SIG-M5 (cell line): ENCODE results near the gene TIAM2.
"Not testable (repeated sequence)": the region's sequence is repeated elsewhere in the genome, so short reads cannot be mapped to it uniquely, and the experiment has no call there.

Experiments used
- DNase-seq: peaks from one replicate; lab custom pipeline; 2025; lab: John Stamatoyannopoulos, UW

Gene TIAM2

DNA sequence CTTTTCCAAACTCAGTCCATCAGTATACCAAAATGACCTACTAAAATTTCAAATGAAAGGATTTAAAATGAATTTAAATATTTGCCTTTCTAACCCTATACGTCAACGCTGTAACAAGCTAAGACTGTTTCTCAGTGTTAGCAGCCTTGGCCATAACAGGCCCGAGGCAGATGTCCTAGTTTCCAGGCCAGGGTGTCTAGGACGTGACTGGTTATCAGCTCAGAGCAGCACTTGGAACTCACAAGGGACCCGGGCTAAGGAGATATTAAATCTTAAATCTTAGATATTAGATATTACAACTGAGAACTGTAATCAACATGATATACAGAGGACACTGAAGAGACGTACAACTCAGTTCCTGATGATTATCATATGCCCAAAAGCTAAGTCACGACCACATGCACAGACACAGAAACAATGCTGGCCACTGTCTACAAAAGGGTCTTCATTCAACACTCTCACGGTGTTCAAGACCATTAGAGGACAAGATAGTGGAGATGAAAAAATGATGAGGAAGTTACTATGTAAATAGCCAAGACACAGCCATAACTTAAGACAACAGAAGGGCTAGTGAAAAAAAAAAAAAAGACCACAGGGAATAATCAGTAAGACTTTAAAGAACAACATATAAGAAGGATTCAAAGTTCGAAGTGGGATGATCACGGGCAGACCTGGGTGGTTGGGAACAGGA is 268.4 kb downstream of the TIAM2 start, which contains the start of gene CLDN20:
Gene CLDN20 (plus strand): TSS at position 641 of the 691 bp plus-strand sequence. CDS start 11,707 bp downstream, outside the sequence.
- no peak for DNase-seq

DNA sequence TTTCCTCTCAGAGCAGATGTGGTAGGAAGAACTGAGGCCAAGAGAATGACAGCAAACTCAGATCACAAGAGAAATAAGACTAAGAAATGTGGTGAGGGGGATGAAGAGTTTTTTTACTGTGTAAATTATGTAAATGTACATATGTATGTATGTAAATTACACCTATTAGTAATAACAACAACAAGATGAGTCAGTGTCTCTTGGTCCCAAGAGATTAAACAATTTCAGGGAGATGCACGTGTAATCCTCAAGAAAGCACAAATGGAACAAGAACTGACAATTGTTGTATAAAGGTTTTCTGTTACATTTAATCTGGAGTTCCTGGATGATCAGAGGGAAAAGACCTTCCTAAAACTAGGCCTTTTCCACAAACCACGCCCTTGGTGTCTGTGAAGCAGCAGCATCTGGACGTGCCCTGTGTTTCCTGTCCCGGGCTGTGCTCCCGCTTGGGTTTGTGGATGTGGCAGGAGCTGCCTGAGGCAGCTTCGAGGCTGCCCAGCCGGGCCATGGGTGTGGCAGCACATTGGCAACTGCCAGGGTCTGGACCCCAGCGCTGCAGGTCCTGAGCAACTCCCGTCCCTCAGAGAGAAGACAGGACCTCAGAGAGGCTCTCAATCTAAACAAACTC is 269.7 kb downstream of the TIAM2 start:
- DNase-seq = no peak

DNA sequence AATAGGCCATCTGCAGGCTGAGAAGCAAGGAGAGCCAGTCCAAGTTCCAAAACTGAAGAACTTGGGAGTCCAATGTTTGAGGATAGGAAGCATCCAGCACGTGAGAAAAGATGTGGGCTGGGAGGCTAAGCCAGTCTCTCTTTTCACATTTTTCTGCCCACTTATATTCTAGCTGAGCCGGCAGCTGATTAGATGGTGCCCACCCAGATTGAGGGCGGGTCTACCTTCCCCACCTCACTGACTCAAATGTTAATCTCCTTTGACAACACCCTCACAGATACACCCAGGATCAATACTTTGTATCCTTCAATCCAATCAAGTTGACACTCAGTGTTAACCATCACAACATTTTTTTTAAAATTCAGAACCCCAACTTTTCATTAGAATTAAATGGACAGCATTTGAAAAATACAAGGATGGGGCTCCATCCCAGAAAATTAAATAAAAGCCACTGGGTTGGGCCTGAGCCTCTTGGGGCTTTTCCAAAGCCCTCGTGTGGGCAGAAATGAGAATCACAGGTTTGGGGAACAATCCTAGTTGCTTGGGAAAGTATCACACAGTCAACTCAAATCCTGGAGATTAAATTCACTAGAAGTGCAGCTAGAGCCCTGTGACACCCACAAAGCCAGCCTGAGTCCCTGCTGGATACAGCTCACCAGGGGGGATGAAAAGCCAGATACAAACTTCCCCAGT is 270.9 kb downstream of the TIAM2 start:
- DNase-seq = no peak

DNA sequence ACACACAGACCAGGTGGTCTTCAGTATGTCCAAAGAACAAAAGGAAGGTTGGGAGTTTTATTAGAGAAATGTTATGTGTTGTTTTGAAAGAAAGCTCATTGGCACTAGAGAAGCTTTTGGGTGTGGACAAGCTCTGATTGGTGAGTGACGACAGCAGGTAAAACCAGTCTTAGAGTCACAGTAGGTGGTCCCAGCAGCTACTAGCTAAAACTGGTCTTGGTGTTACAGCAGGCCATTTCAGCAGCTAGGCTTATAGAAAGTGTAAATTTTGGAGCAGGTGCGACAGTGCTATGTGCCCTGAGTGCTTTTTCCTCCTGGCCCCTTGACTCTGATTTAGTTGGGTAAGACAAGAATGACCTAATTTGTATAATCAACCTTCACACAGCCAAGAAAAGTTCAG is 272.3 kb downstream of the TIAM2 start:
- no peak for DNase-seq

DNA sequence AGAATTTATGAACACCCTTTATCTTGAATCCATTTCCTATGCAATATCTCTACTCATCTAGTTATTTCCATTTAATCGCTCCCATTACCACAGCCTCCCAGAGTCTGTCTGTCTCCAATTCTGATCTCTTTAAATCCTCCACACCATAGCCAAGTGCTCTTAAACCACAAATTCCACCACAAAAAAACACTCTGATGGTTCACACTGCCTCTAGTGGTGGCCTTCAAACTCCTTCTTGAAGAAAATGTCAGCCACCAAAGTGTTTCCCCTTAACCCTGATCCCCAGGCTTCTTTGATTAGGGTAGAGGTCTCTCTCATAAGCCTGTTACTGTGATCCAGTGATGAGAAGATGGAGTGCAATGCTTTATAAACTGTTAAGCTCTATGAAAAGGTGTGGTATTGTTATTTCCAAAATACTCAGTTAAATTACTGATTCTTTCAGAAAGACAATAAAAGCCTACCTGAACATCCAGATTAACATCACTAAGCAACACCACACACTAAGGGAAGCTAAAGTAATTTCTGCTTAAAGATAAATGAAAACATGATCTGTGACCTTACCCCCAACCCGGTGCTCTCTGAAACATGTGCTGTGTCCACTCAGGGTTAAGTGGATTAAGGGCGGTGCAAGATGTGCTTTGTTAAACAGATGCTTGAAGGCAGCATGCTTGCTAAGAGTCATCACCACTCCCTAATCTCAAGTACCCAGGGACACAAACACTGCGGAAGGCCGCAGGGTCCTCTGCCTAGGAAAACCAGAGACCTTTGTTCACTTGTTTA is 273.2 kb downstream of the TIAM2 start:
- not testable (repeated sequence) for DNase-seq

DNA sequence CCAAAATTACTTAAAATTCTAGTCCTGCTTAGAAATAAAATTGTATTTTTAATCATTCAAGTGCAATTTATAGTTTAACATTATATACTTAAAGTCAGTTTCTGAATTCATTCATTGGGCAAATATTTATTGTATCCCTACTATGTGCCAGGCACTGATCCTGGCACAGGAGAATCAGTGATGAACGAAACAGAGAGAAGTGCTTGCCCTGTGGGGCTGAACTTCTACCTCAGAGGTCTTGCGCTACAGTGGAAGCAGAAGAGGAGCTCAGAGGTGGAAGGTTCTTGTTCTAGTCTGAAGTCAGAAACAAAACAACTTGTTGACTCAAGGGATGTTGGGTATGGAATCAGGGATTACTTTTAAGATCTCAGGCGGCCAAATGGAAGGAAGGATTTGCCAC is 274.6 kb downstream of the TIAM2 start:
- DNase-seq = no peak

DNA sequence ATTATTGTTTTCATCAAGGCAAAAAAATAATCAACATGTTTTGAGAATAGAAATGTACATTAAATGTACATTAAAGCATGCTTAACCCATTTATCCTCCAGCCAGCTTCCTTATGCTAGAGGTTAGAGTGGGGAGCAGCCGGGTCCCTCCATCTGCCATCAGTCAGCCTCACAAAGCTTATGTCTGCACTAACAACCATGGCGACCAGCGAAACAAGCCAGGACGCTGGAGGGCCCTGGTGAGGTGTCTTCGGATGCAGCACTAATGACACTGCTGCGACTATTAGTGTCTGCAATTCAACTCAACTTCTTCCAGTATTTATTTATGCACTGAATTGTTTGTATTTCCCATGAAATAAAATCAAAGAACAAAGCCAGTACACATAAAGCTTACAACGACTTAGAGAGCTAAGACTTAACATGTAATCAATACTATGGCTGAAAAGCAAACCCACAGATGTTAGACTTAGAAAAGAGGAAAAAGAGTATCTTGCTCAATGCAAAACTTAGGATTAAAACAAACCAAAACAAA is 275.5 kb downstream of the TIAM2 start:
- DNase-seq = no peak

DNA sequence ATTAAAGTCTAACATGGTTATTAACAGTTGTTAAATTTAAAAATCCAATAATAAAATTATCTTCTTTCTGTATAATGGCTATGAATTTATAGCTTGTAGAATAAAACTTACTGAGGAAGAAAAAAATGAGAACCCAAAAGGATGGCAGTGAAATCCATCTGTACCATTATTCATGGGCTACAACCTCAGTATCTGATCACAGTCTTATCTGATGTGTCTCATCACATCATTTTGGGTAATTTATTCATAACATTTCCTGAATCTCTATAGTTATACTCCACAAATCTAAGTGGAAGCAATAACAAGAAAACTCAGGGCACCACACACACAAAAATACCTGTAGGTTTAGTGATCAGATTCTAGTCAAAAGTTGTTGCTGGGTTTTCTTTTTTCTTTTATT is 276.0 kb downstream of the TIAM2 start:
- no peak for DNase-seq

DNA sequence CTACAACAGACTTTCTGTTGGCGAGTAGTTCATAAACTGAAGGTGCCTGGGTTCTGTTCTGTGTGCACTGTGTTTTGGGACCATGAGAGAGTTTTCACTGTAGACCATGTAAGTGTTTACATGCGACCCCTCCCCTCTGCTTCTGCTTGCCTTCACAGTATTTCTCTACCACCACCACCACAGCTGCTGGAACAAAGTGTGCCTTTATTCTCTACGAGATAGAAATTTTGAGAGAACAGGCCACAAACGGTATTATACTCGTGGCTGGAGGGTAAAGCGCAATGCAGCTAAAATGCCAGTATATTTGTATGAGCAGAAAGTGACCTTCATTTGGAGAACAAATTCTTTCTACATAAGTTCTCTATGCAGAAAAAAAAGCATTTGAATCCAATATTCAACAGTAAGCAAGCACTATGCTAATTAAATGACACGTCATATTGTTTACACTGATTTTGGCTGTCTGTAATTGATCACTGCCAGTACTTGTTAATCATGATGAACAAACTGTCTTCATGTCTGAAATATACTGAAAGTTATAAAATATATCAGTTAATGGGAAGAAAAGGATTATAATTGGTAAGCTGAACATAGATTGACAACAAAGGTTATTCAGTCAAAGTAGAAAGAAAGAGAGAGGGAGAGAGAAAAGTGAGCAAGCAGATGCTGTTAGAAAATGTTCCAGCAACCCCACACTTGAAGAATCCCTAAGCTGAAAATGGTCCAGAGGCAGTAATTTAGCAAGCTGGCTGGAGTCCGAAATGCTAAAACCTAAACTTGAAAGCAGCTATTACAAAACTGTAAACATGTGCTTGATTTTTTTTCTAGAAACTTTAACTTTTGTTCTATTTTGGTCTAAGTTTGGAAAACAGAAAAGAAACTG is 277.5 kb downstream of the TIAM2 start:
- no peak for DNase-seq

DNA sequence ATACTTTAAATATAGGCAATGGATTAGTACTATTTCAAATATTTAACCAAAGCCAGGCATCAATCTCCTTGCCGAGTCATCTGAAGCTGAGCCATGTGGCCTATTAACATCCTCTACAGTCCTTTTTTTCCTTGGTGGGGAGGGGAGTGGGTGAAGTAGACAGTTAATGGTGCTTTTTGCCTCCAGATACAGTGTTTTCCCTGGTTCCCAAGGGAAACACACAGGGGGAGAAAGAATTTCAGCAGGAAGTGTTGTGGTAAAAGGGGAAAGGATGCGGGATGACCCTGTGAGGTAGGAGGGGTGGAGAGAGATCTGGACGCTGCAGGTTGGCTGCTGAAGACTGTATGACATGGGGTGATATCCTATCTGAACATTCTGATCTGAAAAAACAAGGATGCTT is 278.3 kb downstream of the TIAM2 start:
- DNase-seq = no peak

DNA sequence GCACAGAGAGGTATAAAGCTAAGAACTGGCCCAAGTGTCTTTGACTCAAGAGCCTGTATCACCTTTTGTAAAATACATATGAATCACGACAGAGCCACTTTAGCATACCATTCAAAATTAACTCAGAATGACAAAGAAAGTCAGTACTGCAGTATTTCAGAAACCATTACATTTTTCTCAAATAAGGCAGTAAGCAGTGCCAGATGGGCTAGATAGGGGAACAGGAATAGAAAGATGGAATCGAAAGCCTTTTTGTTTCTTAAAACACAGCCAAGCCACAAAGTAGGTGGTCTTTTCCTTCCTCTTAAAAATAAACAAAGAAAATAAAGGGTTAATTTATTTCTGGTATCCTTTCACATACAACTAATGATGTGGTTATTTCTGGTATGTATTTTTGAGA is 279.0 kb downstream of the TIAM2 start:
- no peak for DNase-seq

DNA sequence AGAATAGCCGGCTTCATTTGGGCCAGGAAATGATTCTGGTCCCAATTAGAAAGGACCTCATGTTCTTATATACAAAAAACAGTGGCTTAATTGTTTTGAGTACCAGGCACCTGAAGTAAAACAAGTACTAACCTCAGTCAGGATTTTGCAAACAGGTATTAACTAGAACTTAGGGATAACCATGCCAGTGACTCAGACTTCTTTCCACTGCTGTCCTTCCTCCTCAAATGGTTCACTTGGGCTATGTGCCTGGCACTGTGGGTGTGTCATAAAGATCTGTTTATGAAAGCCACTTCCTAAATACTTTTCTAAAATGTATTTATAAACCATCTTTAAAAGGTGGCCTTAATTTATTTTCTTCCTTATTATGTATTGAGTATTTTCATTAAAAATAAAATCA is 279.4 kb downstream of the TIAM2 start:
- DNase-seq = no peak

DNA sequence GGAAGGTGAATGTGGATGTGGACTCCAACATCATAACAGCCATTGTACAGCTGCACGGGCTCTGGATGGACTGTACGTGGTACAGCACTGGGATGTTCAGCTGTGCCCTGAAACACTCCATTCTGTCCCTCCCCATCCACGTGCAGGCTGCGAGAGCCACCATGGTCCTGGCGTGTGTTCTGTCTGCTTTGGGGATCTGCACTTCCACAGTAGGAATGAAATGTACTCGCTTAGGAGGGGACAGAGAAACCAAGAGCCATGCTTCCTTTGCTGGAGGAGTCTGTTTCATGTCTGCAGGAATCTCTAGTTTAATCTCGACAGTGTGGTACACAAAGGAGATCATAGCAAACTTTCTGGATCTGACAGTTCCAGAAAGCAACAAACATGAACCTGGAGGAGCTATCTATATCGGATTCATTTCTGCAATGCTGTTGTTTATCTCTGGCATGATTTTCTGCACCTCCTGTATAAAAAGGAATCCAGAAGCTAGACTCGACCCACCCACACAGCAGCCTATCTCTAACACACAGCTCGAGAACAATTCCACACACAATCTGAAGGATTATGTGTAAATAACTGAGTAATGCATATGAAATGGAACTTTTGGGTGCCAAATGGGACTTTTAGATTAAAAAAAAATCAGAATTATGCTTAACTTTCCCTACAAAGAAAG is 280.8 kb downstream of the TIAM2 start:
- no peak for DNase-seq

DNA sequence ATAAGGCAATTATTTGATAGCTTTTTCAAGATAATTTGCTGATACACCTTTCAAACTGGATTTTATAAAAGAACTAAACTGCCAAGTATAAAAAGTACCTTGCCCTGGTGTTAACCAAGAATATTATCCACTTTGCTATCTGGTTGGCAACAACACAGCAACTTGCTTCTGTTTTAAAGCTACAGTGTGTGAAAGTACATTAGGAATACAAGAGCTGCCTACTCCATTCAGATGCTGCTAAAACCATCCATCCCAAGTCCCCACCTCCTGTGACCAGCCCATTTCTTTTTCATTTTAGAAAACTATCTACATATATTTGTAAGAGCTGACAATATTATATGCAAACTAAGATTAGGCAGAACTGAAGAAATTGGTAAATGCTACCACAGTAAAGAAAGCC is 281.5 kb downstream of the TIAM2 start:
- DNase-seq = no peak

DNA sequence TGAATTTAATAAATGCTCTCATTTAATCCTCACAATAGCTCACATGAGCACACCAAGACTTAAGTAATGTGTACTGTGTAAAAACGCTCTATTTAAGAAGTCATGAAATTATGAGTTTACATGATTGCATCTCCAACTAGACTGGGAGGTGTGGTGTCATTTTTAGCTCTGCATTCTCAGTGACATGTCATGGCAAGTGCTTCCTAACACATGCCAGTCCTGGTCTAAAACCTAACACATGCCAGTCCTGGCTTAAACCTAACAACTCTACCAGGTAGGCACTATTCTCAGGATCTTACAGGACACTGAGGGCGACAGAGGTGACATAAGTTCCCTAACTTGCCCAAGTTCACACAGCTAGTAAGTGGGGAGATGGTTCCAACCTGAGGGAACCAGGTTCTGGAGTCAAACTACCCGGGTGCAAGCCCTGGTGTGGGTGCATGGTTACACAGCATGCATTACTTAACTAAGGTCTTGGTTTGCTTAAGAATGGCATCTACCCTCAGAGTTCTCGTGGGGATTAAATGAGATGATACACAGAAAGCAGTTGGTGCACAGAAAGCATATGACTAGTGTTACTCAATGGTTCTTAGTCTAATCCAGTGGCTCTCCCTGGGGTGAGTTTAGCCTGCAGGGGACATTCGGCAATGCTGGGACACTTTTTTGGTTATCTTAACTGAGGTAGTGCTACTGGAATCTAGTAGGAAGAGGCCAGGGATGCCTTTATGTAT is 283.4 kb downstream of the TIAM2 start:
- DNase-seq = no peak

DNA sequence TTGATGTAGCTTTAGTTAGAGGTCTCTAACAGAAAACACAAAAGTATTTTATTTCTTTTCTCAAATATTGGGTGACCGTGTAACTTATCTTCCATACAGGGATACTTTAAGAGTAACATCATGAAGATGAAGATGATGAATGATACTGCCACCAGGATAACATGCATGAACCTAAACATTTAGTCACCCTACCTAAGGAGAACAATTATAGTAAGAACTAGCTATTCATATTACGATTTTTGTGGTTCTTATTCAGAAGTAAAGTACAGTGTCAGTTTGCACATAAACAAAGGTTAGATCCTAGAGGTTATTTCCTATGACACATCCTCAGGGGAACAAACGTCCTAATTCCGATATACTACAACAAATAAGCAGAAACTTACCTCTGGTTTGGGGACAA is 289.7 kb downstream of the TIAM2 start:
- DNase-seq = no peak

DNA sequence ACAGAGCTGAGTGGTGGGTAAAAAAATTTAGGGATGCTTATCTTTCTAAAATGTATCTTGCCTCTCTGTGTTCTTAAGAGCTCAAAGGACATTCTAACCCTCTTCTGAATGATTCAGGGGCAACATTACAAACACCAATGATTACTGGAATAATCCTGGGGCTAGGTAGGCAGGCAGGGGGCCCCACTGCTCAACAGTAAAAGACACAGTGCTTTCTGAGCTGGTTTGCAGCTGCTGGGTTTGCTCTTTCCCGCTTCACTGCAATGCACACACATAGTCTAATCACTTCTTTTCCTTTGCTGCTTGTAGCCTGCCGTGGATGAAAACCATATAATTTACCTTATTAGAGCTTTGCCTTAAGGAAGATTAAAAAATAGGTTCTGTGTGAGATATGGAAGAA is 292.6 kb downstream of the TIAM2 start:
- DNase-seq = no peak

DNA sequence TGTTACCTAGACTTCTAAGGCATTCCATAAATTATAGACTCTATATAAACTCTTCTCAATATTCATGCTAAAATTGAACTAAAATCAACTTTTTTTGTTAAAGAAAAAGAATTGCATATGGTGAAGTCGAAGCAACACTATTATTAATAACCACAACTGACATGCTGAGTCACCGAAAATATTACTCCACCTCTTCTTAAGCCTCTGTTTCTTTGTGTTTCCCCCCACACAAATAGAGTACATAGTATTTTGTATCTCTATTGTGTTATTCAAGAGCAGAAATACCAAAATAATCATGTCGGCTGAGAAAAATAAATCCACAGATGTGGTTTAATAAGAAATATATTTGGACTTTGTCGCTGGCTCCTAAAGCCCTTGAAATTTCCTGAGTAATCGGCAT is 295.4 kb downstream of the TIAM2 start:
- no peak for DNase-seq

DNA sequence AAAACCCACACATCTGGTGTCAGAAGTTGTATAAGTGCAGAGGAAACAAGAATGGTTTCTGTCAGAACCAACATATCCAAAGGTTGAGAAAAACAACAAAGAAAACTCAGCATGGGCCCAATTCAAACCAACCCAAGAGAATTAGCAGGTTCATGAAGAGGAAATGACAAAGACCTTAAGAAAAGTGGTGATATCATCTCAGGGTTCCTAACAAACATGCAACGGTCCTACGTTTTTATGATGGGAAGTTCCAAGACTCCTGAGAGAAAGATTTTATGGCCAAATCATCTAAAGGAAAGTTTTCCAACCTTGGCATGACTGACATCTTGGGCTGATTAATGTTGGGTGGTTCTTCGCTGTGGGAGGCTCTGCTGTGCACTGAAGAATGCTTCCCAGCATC is 296.2 kb downstream of the TIAM2 start:
- no peak for DNase-seq

DNA sequence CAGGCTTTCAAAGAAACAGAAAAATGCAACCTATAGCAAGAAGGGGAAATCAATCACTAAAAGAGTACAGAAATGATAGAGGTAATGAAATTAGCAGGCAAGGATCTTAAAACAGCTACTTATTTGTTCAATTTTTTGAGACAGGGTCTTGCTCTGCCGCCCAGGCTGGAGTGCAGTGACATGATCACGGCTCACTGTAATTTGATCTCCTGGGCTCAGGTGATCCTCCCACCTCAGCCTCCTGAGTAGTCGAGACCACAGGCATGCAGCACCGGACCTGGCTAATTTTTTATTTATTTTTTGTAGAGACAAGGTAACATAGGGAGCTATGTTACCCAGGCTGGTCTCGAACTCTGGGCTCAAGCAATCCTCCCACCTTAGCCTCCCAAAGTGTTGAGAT is 297.6 kb downstream of the TIAM2 start:
- DNase-seq = no peak
